ENCODE measurements around the gene MVB12B. TPM values are rescaled to one million over a fixed set of nuclear protein-coding genes. Genes with fewer than 3 reads are reported as not detected.
A peak's percentile ranks its signal among the peaks of the same experiment; 100 is the strongest.

Gene MVB12B
- total RNA-seq, 4 donors from 2014 or later: 10.2 to 25.7 (median 14.0) TPM

GRCh38 chr9:126500600-126501382 is 174.2 kb downstream of the MVB12B start:
- Histone ChIP-seq H3K27ac (no peak overlapping the region), H3K4me1 (peaks cover 22% of the 10 kb centered on the region), H3K27me3 (no peaks in the 10 kb centered on the region), H3K4me3 (no peak overlapping the region), H3K36me3 (peaks cover 25% of the 10 kb centered on the region), H3K9me3 (no peaks in the 10 kb centered on the region)
- DNase-seq (ENCODE audit: low spot score in 2 of 2): peak; percentile 83 to 90
- TF ChIP-seq POLR2A (IDR thresholded peaks at IDR 0.05) (no peak), CTCF (IDR thresholded peaks at IDR 0.05) (peak; percentile 76 to 95), POLR2AphosphoS5 (IDR thresholded peaks at IDR 0.05) (peak in 1 of 3 donors; percentile 8), EP300 (IDR thresholded peaks at IDR 0.05) (no peak)
- WGBS: 54% methylated on average over 13 of the region's 37 CpGs

GRCh38 chr9:126501383-126502331 is 175.0 kb downstream of the MVB12B start:
- no peak for DNase-seq (ENCODE audit: low spot score in 2 of 2)
- no peak overlapping the region for H3K4me3 ChIP-seq
- no peaks in the 10 kb centered on the region for H3K27me3 ChIP-seq
- H3K27ac ChIP-seq: no peak overlapping the region
- no peaks in the 10 kb centered on the region for H3K9me3 ChIP-seq
- TF ChIP-seq POLR2A (IDR thresholded peaks at IDR 0.05): no peak
- H3K4me1 ChIP-seq: peaks cover 22% of the 10 kb centered on the region
- peaks cover 25% of the 10 kb centered on the region for H3K36me3 ChIP-seq
- 89% methylated on average over 10 of the region's 22 CpGs for WGBS

GRCh38 chr9:126502417-126503332 is 176.0 kb downstream of the MVB12B start:
- no peaks in the 10 kb centered on the region for H3K9me3 ChIP-seq
- no peak overlapping the region for H3K27ac ChIP-seq
- no peak overlapping the region for H3K4me3 ChIP-seq
- 100% methylated on average over 3 of the region's 34 CpGs for WGBS
- no peaks in the 10 kb centered on the region for H3K27me3 ChIP-seq
- no peak for DNase-seq (ENCODE audit: low spot score in 2 of 2)
- H3K36me3 ChIP-seq: peaks cover 23% of the 10 kb centered on the region
- peaks cover 22% of the 10 kb centered on the region for H3K4me1 ChIP-seq
- no peak for TF ChIP-seq POLR2AphosphoS5 (IDR thresholded peaks at IDR 0.05)
- TF ChIP-seq EP300 (IDR thresholded peaks at IDR 0.05): no peak
- no peak for TF ChIP-seq CTCF (IDR thresholded peaks at IDR 0.05)
- no peak for TF ChIP-seq POLR2A (IDR thresholded peaks at IDR 0.05)

- 94% methylated on average over 12 of the region's 28 CpGs for WGBS
These were observed 176.9 kb downstream of the MVB12B start for GRCh38 chr9:126503333-126504085.

More at GRCh38 chr9:126503333-126504085, 176.9 kb downstream of the MVB12B start:
- Histone ChIP-seq H3K4me1 (peaks cover 22% of the 10 kb centered on the region), H3K9me3 (no peaks in the 10 kb centered on the region), H3K27me3 (no peaks in the 10 kb centered on the region), H3K36me3 (peaks cover 22% of the 10 kb centered on the region), H3K4me3 (no peak overlapping the region), H3K27ac (no peak overlapping the region)
- TF ChIP-seq POLR2A (IDR thresholded peaks at IDR 0.05) (no peak), POLR2AphosphoS5 (IDR thresholded peaks at IDR 0.05) (no peak), CTCF (IDR thresholded peaks at IDR 0.05) (no peak), EP300 (IDR thresholded peaks at IDR 0.05) (no peak)
- no peak for DNase-seq (ENCODE audit: low spot score in 2 of 2)
